Measurements from ENCODE around the gene ATXN2L. TPM values are rescaled to one million over a fixed set of nuclear protein-coding genes. Genes with fewer than 3 reads are reported as not detected.

ATXN2L gene
- total and polyA plus RNA-seq, 10 donors: 43.8 to 179 (median 147) TPM

DNA sequence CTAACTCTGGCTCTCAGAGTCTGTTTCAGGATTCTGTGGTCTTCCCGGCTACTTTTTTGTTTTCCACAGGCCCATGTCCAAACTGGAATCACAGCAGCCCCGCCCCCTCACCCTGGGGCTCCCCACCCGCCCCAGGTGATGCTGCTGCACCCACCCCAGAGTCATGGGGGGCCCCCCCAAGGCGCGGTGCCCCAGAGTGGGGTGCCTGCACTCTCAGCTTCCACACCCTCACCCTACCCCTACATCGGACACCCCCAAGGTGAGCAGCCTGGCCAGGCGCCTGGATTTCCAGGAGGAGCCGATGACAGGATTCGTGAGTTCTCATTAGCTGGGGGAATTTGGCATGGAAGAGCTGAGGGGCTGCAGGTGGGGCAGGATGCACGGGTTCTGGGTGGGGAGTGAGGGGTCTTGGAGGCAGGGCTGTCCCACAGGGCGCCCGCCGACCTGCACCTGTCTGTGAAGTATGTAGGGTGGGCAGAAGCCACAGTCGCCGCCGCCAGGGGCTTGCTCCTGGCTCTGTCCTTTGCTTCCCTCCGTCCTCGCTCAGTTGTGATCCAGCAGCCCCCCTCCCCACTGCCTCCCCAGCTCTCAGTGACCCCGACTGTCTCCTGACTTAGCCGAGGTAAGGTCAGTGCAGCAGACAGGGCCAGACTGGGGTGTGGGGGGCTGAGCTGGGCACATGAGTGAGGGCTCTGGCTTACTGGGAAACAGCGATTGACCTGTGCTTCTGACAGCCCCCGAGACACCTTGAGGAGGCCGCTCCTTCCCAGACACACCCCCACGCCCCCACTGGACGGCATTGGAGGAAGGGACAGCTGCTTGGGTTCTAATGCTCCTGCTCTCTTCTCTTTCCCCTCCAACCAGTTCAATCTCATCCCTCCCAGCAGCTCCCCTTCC, 13.3 kb downstream of the ATXN2L start:
- no peak for DNase-seq
- TF ChIP-seq CTCF (IDR thresholded peaks at IDR 0.05 in 8 of 11, conservative IDR thresholded peaks at IDR 0.05 in 3 of 11) (no peak), POLR2A (IDR thresholded peaks at IDR 0.05) (no peak), POLR2AphosphoS5 (IDR thresholded peaks at IDR 0.05) (no peak)
- no peaks in the 10 kb centered on the region for H3K9me3 ChIP-seq
- peaks cover 6 to 90% (median 74%) of the 10 kb centered on the region in 6 donors for H3K36me3 ChIP-seq
- WGBS, 5 donors: 94 to 97% (median 95%) methylated on average over 24 to 25 of the region's 25 CpGs
- no peak overlapping the region for H3K27ac ChIP-seq
- no peak overlapping the region for H3K4me3 ChIP-seq
- intact Hi-C loops (cut with DNase I; ENCODE audit: low total_unique reads): no loop called here
- H3K4me1 ChIP-seq: no peaks in the 10 kb centered on the region
- no peaks in the 10 kb centered on the region for H3K27me3 ChIP-seq (replicated peaks in 1 of 7)

GRCh38 chr16:28836761-28837064, 13.9 kb downstream of the ATXN2L start:
- TF ChIP-seq POLR2A (IDR thresholded peaks at IDR 0.05): no peak
- peak in 1 of 3 donors; percentile 20 for TF ChIP-seq POLR2AphosphoS5 (IDR thresholded peaks at IDR 0.05)
- no peak for TF ChIP-seq CTCF (IDR thresholded peaks at IDR 0.05 in 8 of 11, conservative IDR thresholded peaks at IDR 0.05 in 3 of 11)
- H3K4me1 ChIP-seq: no peaks in the 10 kb centered on the region
- H3K36me3 ChIP-seq: peaks cover 6 to 90% (median 70%) of the 10 kb centered on the region in 6 donors
- no peaks in the 10 kb centered on the region for H3K27me3 ChIP-seq (replicated peaks in 1 of 7)
- intact Hi-C loops (cut with DNase I; ENCODE audit: low total_unique reads): no loop called here
- 83 to 91% (median 87%) methylated on average over 8 of the region's 8 CpGs for WGBS, 5 donors
- no peak for DNase-seq
- H3K4me3 ChIP-seq: no peak overlapping the region
- no peaks in the 10 kb centered on the region for H3K9me3 ChIP-seq
- no peak overlapping the region for H3K27ac ChIP-seq

DNA sequence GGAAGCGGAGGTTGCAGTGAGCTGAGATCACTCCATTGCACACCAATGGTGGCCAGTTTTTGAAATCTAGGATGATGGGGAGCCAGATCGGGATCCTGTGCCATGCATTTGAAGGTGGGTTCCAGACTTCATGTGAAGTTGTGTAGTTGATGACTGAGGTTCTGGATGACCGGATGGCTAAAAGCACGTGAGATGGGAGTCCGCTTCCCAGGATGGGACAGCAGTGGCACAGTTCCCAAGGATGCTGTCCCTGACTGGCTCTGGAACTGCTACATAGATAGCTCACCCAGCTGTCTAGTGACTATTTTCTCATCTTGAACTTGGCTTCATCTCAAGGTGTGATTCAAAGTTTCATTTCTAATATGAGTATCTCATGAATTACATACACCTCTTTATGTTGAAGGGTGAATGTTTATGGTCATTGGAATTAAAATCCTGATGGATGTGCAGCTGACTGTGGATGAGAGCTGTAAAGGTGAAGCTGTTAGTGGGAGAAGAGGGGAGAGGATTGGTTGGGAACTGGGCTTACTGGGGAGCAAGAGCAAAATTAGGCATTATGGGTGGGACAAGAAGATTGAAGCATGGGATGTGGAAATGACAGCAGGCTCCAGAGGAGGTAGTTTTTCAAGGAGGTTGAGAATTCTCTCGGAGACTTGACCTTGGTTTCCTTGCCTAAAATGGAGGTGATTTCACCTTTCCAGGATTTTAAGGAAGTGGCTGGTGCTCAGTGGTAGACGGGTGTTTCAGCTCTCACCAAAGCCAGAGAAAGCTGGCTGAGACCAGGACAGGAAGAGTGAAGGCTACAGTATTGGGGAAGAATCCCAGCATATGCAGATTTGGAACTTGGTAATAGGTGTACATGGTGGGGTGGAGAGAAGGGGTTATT, 15.1 kb downstream of the ATXN2L start:
- Histone ChIP-seq H3K4me3 (no peak overlapping the region), H3K27ac (no peak overlapping the region), H3K4me1 (no peaks in the 10 kb centered on the region), H3K9me3 (no peaks in the 10 kb centered on the region), H3K36me3 (peaks cover 6 to 90% (median 70%) of the 10 kb centered on the region in 6 donors), H3K27me3 (replicated peaks in 1 of 7) (no peaks in the 10 kb centered on the region)
- TF ChIP-seq POLR2AphosphoS5 (IDR thresholded peaks at IDR 0.05) (peak in 1 of 3 donors; percentile 11), CTCF (IDR thresholded peaks at IDR 0.05 in 8 of 11, conservative IDR thresholded peaks at IDR 0.05 in 3 of 11) (no peak)
- no peak for DNase-seq
- 85 to 94% (median 87%) methylated on average over 7 of the region's 7 CpGs for WGBS, 5 donors
- intact Hi-C loops (cut with DNase I; ENCODE audit: low total_unique reads): no loop called here

- Histone ChIP-seq H3K4me1 (no peaks in the 10 kb centered on the region), H3K36me3 (peaks cover 3 to 90% (median 70%) of the 10 kb centered on the region in 6 donors), H3K9me3 (no peaks in the 10 kb centered on the region), H3K27ac (no peak overlapping the region), H3K4me3 (no peak overlapping the region), H3K27me3 (replicated peaks in 1 of 7) (no peaks in the 10 kb centered on the region)
- TF ChIP-seq CTCF (IDR thresholded peaks at IDR 0.05 in 8 of 11, conservative IDR thresholded peaks at IDR 0.05 in 3 of 11): no peak
- TF ChIP-seq POLR2AphosphoS5 (IDR thresholded peaks at IDR 0.05): no peak
- TF ChIP-seq POLR2A (IDR thresholded peaks at IDR 0.05): no peak
- intact Hi-C loops (cut with DNase I; ENCODE audit: low total_unique reads): no loop called here
- DNase-seq: no peak
- 97 to 100% (median 98%) methylated on average over 1 of the region's 1 CpG for WGBS, 5 donors
Observed at GRCh38 chr16:28838558-28838918, 15.7 kb downstream of the ATXN2L start.

Data from spleen (tissue), 11 donors.